Mesendoderm (in vitro differentiated cells): ENCODE results near the gene SLC35A5.

Source experiments
- DNase-seq: peaks from one replicate; pipeline ENCODE4 v3.0.0; 2013
- H2AK5ac ChIP-seq: 2 replicates; pipeline ENCODE4 v1.6.1; 2013; ENCODE audit warnings: low read length, inconsistent platforms
- H2BK120ac ChIP-seq: 2 replicates; pipeline ENCODE4 v1.6.1; 2013; ENCODE audit warnings: low read depth, mild to moderate bottlenecking, low read length, moderate library complexity, mixed read lengths
- H2BK15ac ChIP-seq: replicated peaks from 2 replicates; pipeline ENCODE4 v1.6.1; 2013; ENCODE audit warnings: low read depth, mild to moderate bottlenecking, moderate library complexity
- H2BK5ac ChIP-seq: 2 replicates; pipeline ENCODE4 v1.6.1; 2013; ENCODE audit warnings: low read length, inconsistent platforms
- H3K18ac ChIP-seq: 2 replicates; pipeline ENCODE4 v1.6.1; 2013; ENCODE audit warnings: mild to moderate bottlenecking, low read length, mixed read lengths
- H3K23ac ChIP-seq: one replicate; pipeline ENCODE4 v1.6.1; 2013; ENCODE audit warnings: low read length
- H3K27ac ChIP-seq: 2 replicates; pipeline ENCODE4 v1.5.1; 2013; ENCODE audit warnings: low read depth, mild to moderate bottlenecking, inconsistent platforms, low read length, moderate library complexity
- H3K27me3 ChIP-seq: 2 replicates; pipeline ENCODE4 v1.6.1; 2013; ENCODE audit warnings: low read length, control low read depth, mild to moderate bottlenecking, inconsistent platforms; ENCODE audit not compliant: insufficient read depth, poor library complexity
- H3K36me3 ChIP-seq: 2 replicates; pipeline ENCODE4 v1.6.1; 2013; ENCODE audit warnings: low read length, inconsistent platforms; ENCODE audit not compliant: control insufficient read depth, insufficient read depth
- H3K4ac ChIP-seq: one replicate; pipeline ENCODE4 v1.6.1; 2013; ENCODE audit warnings: low read depth, mild to moderate bottlenecking, low read length, moderate library complexity
- H3K4me1 ChIP-seq: 2 replicates; pipeline ENCODE4 v1.6.1; 2013; ENCODE audit warnings: low read depth, low read length, inconsistent platforms; ENCODE audit not compliant: control insufficient read depth
- H3K4me2 ChIP-seq: 2 replicates; pipeline ENCODE4 v1.6.1; 2013; ENCODE audit warnings: low read length
- H3K4me3 ChIP-seq: 2 replicates; pipeline ENCODE4 v1.5.1; 2013; ENCODE audit warnings: mild to moderate bottlenecking, low read length
- H3K56ac ChIP-seq: one replicate; pipeline ENCODE4 v1.6.1; 2013; ENCODE audit warnings: low read length
- H3K79me1 ChIP-seq: 2 replicates; pipeline ENCODE4 v1.6.1; 2013; ENCODE audit warnings: low read length, inconsistent platforms
- H3K79me2 ChIP-seq: 2 replicates; pipeline ENCODE4 v1.6.1; 2013; ENCODE audit warnings: mild to moderate bottlenecking, low read length; ENCODE audit not compliant: control insufficient read depth, insufficient read depth
- H3K9ac ChIP-seq: 2 replicates; pipeline ENCODE4 v1.6.1; 2013; ENCODE audit warnings: low read length, inconsistent platforms
- H4K5ac ChIP-seq: one replicate; pipeline ENCODE4 v1.6.1; 2013; ENCODE audit warnings: low read length
- H4K8ac ChIP-seq: one replicate; pipeline ENCODE4 v1.6.1; 2013; ENCODE audit warnings: low read depth, mild to moderate bottlenecking, control low read depth, low read length, moderate library complexity
- WGBS: extraction: QIAGEN DNeasy Blood & Tissue Kit; methylation state at CpG from one replicate; pipeline ENCODE4 v1.1.7; 2013; ENCODE audit warnings: low lambda C conversion rate, missing lambda C conversion rate; ENCODE audit not compliant: insufficient coverage; ENCODE audit errors: extremely low coverage; 5-methylcytosine and 5-hydroxymethylcytosine counted together

The SLC35A5 gene

GRCh38 chr3:112627919-112628466, 66.1 kb downstream of the SLC35A5 start:
- no CpG with 5 or more reads among the region's 1 CpG for WGBS
- no peak overlapping the region for H4K5ac ChIP-seq
- H3K79me2 ChIP-seq, result no peaks in the 10 kb centered on the region
- H3K27me3 ChIP-seq, result no peaks in the 10 kb centered on the region
- no peak overlapping the region for H2BK15ac ChIP-seq
- no peak overlapping the region for H3K4me2 ChIP-seq
- no peaks in the 10 kb centered on the region for H3K36me3 ChIP-seq
- no peak overlapping the region for H3K4me3 ChIP-seq
- H3K56ac ChIP-seq, result no peak overlapping the region
- H3K23ac ChIP-seq, result no peak overlapping the region
- H3K27ac ChIP-seq, result no peak overlapping the region
- DNase-seq, result no peak
- H2BK120ac ChIP-seq, result no peak overlapping the region
- H3K4me1 ChIP-seq, result peaks cover 2% of the 10 kb centered on the region
- H4K8ac ChIP-seq, result no peak overlapping the region
- no peaks in the 10 kb centered on the region for H3K79me1 ChIP-seq
- no peak overlapping the region for H3K9ac ChIP-seq
- no peak overlapping the region for H2BK5ac ChIP-seq
- H3K18ac ChIP-seq, result no peak overlapping the region
- H2AK5ac ChIP-seq, result no peak overlapping the region
- H3K4ac ChIP-seq, result no peak overlapping the region

- H3K27ac ChIP-seq, result no peak overlapping the region
- no peaks in the 10 kb centered on the region for H3K27me3 ChIP-seq
- no peak overlapping the region for H3K9ac ChIP-seq
- H2BK15ac ChIP-seq, result no peak overlapping the region
- H4K8ac ChIP-seq, result no peak overlapping the region
- DNase-seq, result peak; percentile 84
- no peak overlapping the region for H4K5ac ChIP-seq
- H3K4me1 ChIP-seq, result peaks cover 4% of the 10 kb centered on the region
- H2AK5ac ChIP-seq, result no peak overlapping the region
- no CpG with 5 or more reads among the region's 7 CpGs for WGBS
- no peak overlapping the region for H3K56ac ChIP-seq
- no peak overlapping the region for H3K4ac ChIP-seq
- no peak overlapping the region for H2BK5ac ChIP-seq
- no peak overlapping the region for H2BK120ac ChIP-seq
- no peak overlapping the region for H3K4me3 ChIP-seq
- H3K18ac ChIP-seq, result no peak overlapping the region
- no peaks in the 10 kb centered on the region for H3K79me2 ChIP-seq
- no peak overlapping the region for H3K23ac ChIP-seq
- H3K79me1 ChIP-seq, result no peaks in the 10 kb centered on the region
- H3K4me2 ChIP-seq, result no peak overlapping the region
- H3K36me3 ChIP-seq, result no peaks in the 10 kb centered on the region
Observed at GRCh38 chr3:112629425-112629824, 67.6 kb downstream of the SLC35A5 start.

- Histone ChIP-seq H2AK5ac (no peak overlapping the region), H3K4ac (peak overlapping the region; percentile 9), H3K27ac (no peak overlapping the region), H4K8ac (no peak overlapping the region), H3K27me3 (no peaks in the 10 kb centered on the region), H3K4me1 (peaks cover 4% of the 10 kb centered on the region), H3K79me2 (no peaks in the 10 kb centered on the region), H3K4me3 (no peak overlapping the region), H2BK120ac (no peak overlapping the region), H2BK5ac (no peak overlapping the region), H3K23ac (no peak overlapping the region), H3K4me2 (no peak overlapping the region), H3K18ac (no peak overlapping the region), H3K56ac (no peak overlapping the region), H3K9ac (no peak overlapping the region), H2BK15ac (no peak overlapping the region), H3K36me3 (no peaks in the 10 kb centered on the region), H3K79me1 (no peaks in the 10 kb centered on the region), H4K5ac (no peak overlapping the region)
- DNase-seq, result no peak
- 100% methylated on average over 2 of the region's 3 CpGs for WGBS
Observed at GRCh38 chr3:112631257-112631656, 69.4 kb downstream of the SLC35A5 start.

GRCh38 chr3:112632596-112632995, 70.8 kb downstream of the SLC35A5 start:
- no peak overlapping the region for H2BK120ac ChIP-seq

GRCh38 chr3:112633191-112633590, 71.3 kb downstream of the SLC35A5 start:
- H2BK120ac ChIP-seq, result no peak overlapping the region
- no peak overlapping the region for H2BK5ac ChIP-seq
- H4K5ac ChIP-seq, result no peak overlapping the region
- no peak overlapping the region for H3K4ac ChIP-seq
- H2BK15ac ChIP-seq, result no peak overlapping the region
- H3K56ac ChIP-seq, result no peak overlapping the region
- no peak overlapping the region for H4K8ac ChIP-seq
- no peak overlapping the region for H3K23ac ChIP-seq
- no peak overlapping the region for H3K27ac ChIP-seq
- H3K18ac ChIP-seq, result no peak overlapping the region
- no peak for DNase-seq
- no peak overlapping the region for H3K4me3 ChIP-seq
- H3K79me1 ChIP-seq, result no peaks in the 10 kb centered on the region
- no peak overlapping the region for H3K4me2 ChIP-seq
- H3K9ac ChIP-seq, result no peak overlapping the region
- H3K4me1 ChIP-seq, result peaks cover 4% of the 10 kb centered on the region
- H2AK5ac ChIP-seq, result no peak overlapping the region
- H3K27me3 ChIP-seq, result no peaks in the 10 kb centered on the region
- H3K36me3 ChIP-seq, result no peaks in the 10 kb centered on the region
- WGBS, result no CpG with 5 or more reads among the region's 3 CpGs
- H3K79me2 ChIP-seq, result no peaks in the 10 kb centered on the region

More at GRCh38 chr3:112632596-112632995, 70.8 kb downstream of the SLC35A5 start:
- no peak overlapping the region for H3K4me2 ChIP-seq
- H3K27me3 ChIP-seq, result no peaks in the 10 kb centered on the region
- H3K36me3 ChIP-seq, result no peaks in the 10 kb centered on the region
- no peak overlapping the region for H3K23ac ChIP-seq
- H3K4me1 ChIP-seq, result peaks cover 4% of the 10 kb centered on the region
- no peak overlapping the region for H3K4me3 ChIP-seq
- no peak overlapping the region for H4K5ac ChIP-seq
- no peak for DNase-seq
- no peak overlapping the region for H3K9ac ChIP-seq
- H2AK5ac ChIP-seq, result no peak overlapping the region
- no peaks in the 10 kb centered on the region for H3K79me2 ChIP-seq
- no peak overlapping the region for H3K18ac ChIP-seq
- H3K56ac ChIP-seq, result no peak overlapping the region
- WGBS, result no CpG with 5 or more reads among the region's 4 CpGs
- H3K4ac ChIP-seq, result no peak overlapping the region
- no peak overlapping the region for H2BK15ac ChIP-seq
- H2BK5ac ChIP-seq, result no peak overlapping the region
- no peak overlapping the region for H3K27ac ChIP-seq
- H4K8ac ChIP-seq, result no peak overlapping the region
- no peaks in the 10 kb centered on the region for H3K79me1 ChIP-seq

GRCh38 chr3:112633757-112634156, 71.9 kb downstream of the SLC35A5 start:
- peaks cover 4% of the 10 kb centered on the region for H3K4me1 ChIP-seq
- WGBS, result no CpG with 5 or more reads among the region's 1 CpG

More at GRCh38 chr3:112633757-112634156, 71.9 kb downstream of the SLC35A5 start:
- H3K18ac ChIP-seq, result no peak overlapping the region
- H3K36me3 ChIP-seq, result no peaks in the 10 kb centered on the region
- H4K5ac ChIP-seq, result no peak overlapping the region
- H3K79me2 ChIP-seq, result no peaks in the 10 kb centered on the region
- H3K23ac ChIP-seq, result no peak overlapping the region
- no peaks in the 10 kb centered on the region for H3K27me3 ChIP-seq
- no peak overlapping the region for H3K4me2 ChIP-seq
- H3K9ac ChIP-seq, result no peak overlapping the region
- H3K79me1 ChIP-seq, result no peaks in the 10 kb centered on the region
- no peak overlapping the region for H3K27ac ChIP-seq
- no peak overlapping the region for H4K8ac ChIP-seq
- no peak overlapping the region for H2BK5ac ChIP-seq
- H3K56ac ChIP-seq, result no peak overlapping the region
- no peak overlapping the region for H3K4me3 ChIP-seq
- H3K4ac ChIP-seq, result no peak overlapping the region
- no peak overlapping the region for H2BK120ac ChIP-seq
- H2BK15ac ChIP-seq, result no peak overlapping the region
- no peak for DNase-seq
- no peak overlapping the region for H2AK5ac ChIP-seq
